Fibroblast of pulmonary artery (primary cell): ENCODE results near the gene WDPCP.

Experiments
- DNase-seq: peaks from one replicate; pipeline ENCODE4 v3.0.0-alpha.2; 2010; ENCODE audit warnings: low read depth
- H3K4me3 ChIP-seq: replicated peaks from 2 replicates; pipeline ENCODE4 v1.5.1; 2011; ENCODE audit warnings: low read depth, mild to moderate bottlenecking, control low read depth, low read length, moderate library complexity
- TF ChIP-seq, protein P1 (sequence below): IDR thresholded peaks from 2 replicates; pipeline ENCODE4 v1.5.1; 2011; ENCODE audit warnings: mild to moderate bottlenecking, control low read depth, low read length, inconsistent platforms; ENCODE audit errors: missing control alignments

The WDPCP gene

DNA sequence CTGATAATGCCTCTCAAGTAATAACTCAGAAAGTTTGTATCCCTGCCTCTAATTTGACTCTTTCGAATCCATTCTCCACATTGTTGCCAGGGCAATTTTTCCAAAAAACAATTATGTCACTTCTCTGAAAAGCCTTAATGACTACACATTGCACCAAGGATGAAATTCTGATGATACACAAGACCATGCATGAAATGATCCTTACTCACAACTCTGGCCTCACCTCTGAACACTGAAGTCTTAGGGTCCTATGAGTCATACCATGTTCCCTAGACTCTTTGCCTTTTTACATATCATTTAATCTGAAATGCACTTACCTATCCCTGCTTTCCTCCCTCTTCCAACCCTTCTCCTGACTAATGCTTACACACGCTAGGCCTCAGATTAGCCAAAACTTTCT, 51.0 kb downstream of the WDPCP start:
- no peak overlapping the region for H3K4me3 ChIP-seq
- no peak for DNase-seq
- TF ChIP-seq, protein P1, sequence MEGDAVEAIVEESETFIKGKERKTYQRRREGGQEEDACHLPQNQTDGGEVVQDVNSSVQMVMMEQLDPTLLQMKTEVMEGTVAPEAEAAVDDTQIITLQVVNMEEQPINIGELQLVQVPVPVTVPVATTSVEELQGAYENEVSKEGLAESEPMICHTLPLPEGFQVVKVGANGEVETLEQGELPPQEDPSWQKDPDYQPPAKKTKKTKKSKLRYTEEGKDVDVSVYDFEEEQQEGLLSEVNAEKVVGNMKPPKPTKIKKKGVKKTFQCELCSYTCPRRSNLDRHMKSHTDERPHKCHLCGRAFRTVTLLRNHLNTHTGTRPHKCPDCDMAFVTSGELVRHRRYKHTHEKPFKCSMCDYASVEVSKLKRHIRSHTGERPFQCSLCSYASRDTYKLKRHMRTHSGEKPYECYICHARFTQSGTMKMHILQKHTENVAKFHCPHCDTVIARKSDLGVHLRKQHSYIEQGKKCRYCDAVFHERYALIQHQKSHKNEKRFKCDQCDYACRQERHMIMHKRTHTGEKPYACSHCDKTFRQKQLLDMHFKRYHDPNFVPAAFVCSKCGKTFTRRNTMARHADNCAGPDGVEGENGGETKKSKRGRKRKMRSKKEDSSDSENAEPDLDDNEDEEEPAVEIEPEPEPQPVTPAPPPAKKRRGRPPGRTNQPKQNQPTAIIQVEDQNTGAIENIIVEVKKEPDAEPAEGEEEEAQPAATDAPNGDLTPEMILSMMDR: no peak

DNA sequence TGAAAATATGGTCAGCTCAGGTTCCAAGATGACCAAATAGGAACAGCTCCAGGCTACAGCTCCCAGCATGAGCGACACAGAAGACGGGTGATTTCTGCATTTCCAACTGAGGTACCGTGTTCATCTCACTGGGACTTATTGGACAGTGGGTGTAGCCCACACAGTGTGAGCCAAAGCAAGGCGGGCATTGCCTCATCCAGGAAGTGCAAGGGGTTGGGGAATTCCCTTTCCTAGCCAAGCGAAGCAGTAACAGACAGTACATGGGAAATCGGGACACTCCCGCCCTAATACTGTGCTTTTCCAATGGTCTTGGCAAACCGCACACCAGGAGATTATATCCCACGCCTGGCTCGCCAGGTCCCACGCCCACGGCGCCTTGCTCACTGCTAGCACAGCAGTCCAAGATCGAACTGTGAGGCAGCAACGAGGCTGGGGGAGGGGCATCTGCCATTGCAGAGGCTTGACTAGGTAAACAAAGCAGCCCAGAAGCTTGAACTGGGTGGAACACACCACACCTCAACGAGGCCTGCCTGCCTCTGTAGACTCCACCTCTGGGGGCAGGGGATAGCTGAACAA, 57.5 kb downstream of the WDPCP start:
- no peak for DNase-seq
- TF ChIP-seq, protein P1: no peak
- H3K4me3 ChIP-seq: no peak overlapping the region

DNA sequence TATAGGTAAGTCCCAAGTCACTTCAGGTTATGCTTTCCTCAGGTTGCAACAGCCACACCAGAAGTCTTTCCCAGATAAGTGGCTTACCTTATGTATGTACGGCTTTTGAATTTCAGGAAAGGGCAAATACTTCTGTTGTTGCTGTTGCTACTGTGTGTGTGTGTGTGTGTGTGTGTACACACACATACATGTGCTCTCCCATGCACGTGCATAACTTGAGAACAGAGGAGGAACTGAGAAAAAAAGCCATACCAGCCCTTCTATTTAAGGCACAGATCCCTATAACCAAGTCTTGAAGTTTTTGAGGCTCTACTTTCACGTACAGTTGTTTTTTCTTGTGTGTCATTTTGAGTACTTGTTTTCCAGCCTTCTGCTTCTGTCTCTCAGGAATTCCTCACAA, 62.4 kb downstream of the WDPCP start:
- DNase-seq: no peak
- no peak overlapping the region for H3K4me3 ChIP-seq
- TF ChIP-seq, protein P1: no peak

DNA sequence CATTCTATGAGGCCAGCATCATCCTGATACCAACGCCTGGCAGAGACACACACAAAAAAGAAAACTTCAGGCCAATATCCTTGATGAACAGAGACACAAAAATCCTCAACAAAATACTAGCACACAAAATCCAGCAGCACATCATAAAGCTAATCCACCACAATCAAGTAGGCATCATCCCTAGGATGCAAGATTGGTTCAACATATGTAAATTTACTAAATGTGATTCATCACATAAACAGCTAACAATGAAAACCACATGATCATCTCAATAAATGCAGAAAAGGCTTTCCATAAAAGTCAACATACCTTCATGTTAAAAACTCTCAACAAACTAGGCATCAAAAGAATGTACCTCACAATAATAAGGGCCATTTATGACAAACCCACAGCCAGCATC, 65.3 kb downstream of the WDPCP start:
- no peak for DNase-seq
- no peak overlapping the region for H3K4me3 ChIP-seq
- TF ChIP-seq, protein P1: no peak

DNA sequence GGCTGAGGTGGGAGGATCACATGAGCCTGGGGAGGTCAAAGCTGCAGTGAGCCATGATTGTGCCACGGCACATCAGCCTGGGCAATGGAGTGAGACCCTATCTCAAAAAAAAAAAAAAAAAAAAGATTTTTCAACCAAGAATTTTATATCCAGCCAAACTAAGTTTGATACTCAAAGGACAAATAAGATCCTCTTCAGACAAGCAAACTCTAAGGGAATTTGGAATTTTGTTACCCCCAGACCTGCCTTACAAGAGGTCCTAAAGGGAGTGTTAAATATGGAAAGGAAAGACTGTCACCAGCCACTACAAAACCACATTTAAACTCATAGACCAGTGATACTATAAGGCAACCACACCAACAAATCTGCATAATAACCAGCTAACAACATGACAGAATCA, 67.5 kb downstream of the WDPCP start:
- TF ChIP-seq, protein P1: no peak
- no peak for DNase-seq

DNA sequence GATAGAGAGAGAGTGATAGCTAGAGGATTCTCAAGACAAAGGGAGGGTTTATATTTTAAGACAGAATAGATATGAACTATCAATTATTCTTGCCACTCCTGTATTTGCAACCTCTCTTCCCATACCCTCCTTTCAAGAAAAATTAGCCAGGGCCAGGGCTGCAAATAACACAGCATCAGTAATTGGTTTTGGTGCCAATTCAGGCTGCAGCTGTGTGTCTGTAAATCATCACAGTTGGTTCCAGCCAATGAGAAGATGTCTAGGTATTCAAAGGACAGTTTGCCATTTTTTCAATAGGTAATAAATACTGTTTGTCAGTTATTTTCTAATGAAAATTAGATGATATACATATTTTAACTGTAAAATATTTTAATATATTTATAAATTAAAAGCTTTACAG, 73.5 kb downstream of the WDPCP start:
- DNase-seq: no peak
- no peak overlapping the region for H3K4me3 ChIP-seq
- TF ChIP-seq, protein P1: no peak

More for the DNA sequence above, 67.5 kb downstream of the WDPCP start:
- H3K4me3 ChIP-seq: no peak overlapping the region

DNA sequence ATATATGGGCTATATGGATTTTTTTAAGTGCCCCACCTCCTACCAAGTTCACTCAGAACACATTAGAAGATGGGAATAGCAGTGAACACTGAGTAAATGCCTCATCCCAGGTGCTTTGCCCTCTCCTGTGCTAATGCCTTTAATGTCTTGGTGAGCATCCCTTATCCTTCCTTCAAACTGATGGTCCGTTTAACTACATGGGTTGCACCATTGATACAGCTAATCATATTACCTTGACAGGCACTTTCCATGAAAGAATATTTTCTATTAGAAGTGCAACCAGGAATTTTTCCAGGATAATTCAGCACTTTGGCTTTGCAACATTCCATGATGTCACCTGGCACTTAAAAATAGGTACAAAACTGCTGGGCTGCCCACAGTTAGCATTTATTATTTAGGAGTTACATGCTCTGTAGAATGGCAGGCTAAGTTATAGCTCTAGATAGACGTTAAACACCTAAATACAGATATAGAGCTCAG, 74.0 kb downstream of the WDPCP start:
- no peak for DNase-seq
- TF ChIP-seq, protein P1: no peak
- no peak overlapping the region for H3K4me3 ChIP-seq
